Effector memory CD4-positive, alpha-beta T cell (primary cell): ENCODE data around the gene R3HDM2.
A peak's percentile ranks its signal among the peaks of the same experiment; 100 is the strongest.

Source experiments
- DNase-seq, 3 donors: peaks; one replicate each; pipeline ENCODE4 v3.0.0-alpha.2; 2020
- H3K27ac ChIP-seq: 2 replicates; pipeline ENCODE4 v1.7.0; 2013; ENCODE audit warnings: mild to moderate bottlenecking, low read length, moderate library complexity; ENCODE audit not compliant: insufficient read depth, poor library complexity, severe bottlenecking
- H3K27me3 ChIP-seq: replicated peaks from 2 replicates; pipeline ENCODE4 v1.7.0; 2013; ENCODE audit warnings: mild to moderate bottlenecking, low read length; ENCODE audit not compliant: insufficient read depth, control insufficient read depth, poor library complexity, severe bottlenecking
- H3K36me3 ChIP-seq: 2 replicates; pipeline ENCODE4 v1.7.0; 2013; ENCODE audit warnings: mild to moderate bottlenecking, low read length, moderate library complexity; ENCODE audit not compliant: control insufficient read depth, insufficient read depth
- H3K4me1 ChIP-seq: 2 replicates; pipeline ENCODE4 v1.7.0; 2013; ENCODE audit warnings: low read length, mild to moderate bottlenecking; ENCODE audit not compliant: control insufficient read depth, insufficient read depth, poor library complexity, severe bottlenecking
- H3K4me3 ChIP-seq: 2 replicates; pipeline ENCODE4 v1.7.0; 2013; ENCODE audit warnings: low read length, low read depth, mild to moderate bottlenecking; ENCODE audit not compliant: insufficient read depth, poor library complexity, severe bottlenecking
- H3K9me3 ChIP-seq: 2 replicates; pipeline ENCODE4 v1.7.0; 2013; ENCODE audit warnings: mild to moderate bottlenecking, low read length, moderate library complexity; ENCODE audit not compliant: control insufficient read depth

The R3HDM2 gene

GRCh38 chr12:57247041-57247440 lies 183.8 kb downstream of the R3HDM2 start:
- no peak overlapping the region for H3K4me3 ChIP-seq
- DNase-seq = no peak
- H3K27me3 ChIP-seq = peaks cover 21% of the 10 kb centered on the region
- no peaks in the 10 kb centered on the region for H3K36me3 ChIP-seq
- H3K4me1 ChIP-seq = peaks cover 20% of the 10 kb centered on the region
- no peaks in the 10 kb centered on the region for H3K9me3 ChIP-seq
- no peak overlapping the region for H3K27ac ChIP-seq

- H3K4me1 ChIP-seq = peaks cover 45% of the 10 kb centered on the region
These were observed 186.5 kb downstream of the R3HDM2 start for GRCh38 chr12:57244312-57244696.

GRCh38 chr12:57243521-57244311 lies 187.1 kb downstream of the R3HDM2 start:
- Histone ChIP-seq H3K27ac (no peak overlapping the region), H3K27me3 (peaks cover 31% of the 10 kb centered on the region), H3K36me3 (no peaks in the 10 kb centered on the region), H3K9me3 (no peaks in the 10 kb centered on the region), H3K4me1 (peaks cover 50% of the 10 kb centered on the region), H3K4me3 (peak overlapping the region; percentile 37)
- peak; percentile 48 to 67 (median 60) for DNase-seq

More at GRCh38 chr12:57244312-57244696, 186.5 kb downstream of the R3HDM2 start:
- Histone ChIP-seq H3K9me3 (no peaks in the 10 kb centered on the region), H3K27ac (no peak overlapping the region), H3K4me3 (no peak overlapping the region), H3K36me3 (no peaks in the 10 kb centered on the region), H3K27me3 (peaks cover 28% of the 10 kb centered on the region)
- DNase-seq = no peak

GRCh38 chr12:57242691-57243454 lies 188.0 kb downstream of the R3HDM2 start:
- Histone ChIP-seq H3K4me1 (peaks cover 58% of the 10 kb centered on the region), H3K27me3 (peaks cover 38% of the 10 kb centered on the region), H3K36me3 (no peaks in the 10 kb centered on the region), H3K4me3 (peak overlapping the region; percentile 37), H3K9me3 (no peaks in the 10 kb centered on the region), H3K27ac (no peak overlapping the region)
- DNase-seq = peak in 1 of 3 donors; percentile 35

GRCh38 chr12:57242329-57242690 lies 188.5 kb downstream of the R3HDM2 start:
- H3K4me3 ChIP-seq = peak overlapping the region; percentile 37
- DNase-seq = no peak
- no peaks in the 10 kb centered on the region for H3K36me3 ChIP-seq
- no peak overlapping the region for H3K27ac ChIP-seq
- no peaks in the 10 kb centered on the region for H3K9me3 ChIP-seq
- peaks cover 64% of the 10 kb centered on the region for H3K4me1 ChIP-seq
- H3K27me3 ChIP-seq = peaks cover 44% of the 10 kb centered on the region

- Histone ChIP-seq H3K36me3 (no peaks in the 10 kb centered on the region), H3K27me3 (peaks cover 44% of the 10 kb centered on the region), H3K9me3 (no peaks in the 10 kb centered on the region), H3K4me3 (no peak overlapping the region), H3K27ac (no peak overlapping the region), H3K4me1 (peaks cover 70% of the 10 kb centered on the region)
- DNase-seq = no peak
These were observed 189.2 kb downstream of the R3HDM2 start for GRCh38 chr12:57241402-57242310.

GRCh38 chr12:57240926-57241401 lies 189.9 kb downstream of the R3HDM2 start:
- H3K27ac ChIP-seq = no peak overlapping the region

GRCh38 chr12:57240066-57240921 lies 190.5 kb downstream of the R3HDM2 start:
- peaks cover 72% of the 10 kb centered on the region for H3K4me1 ChIP-seq

More at GRCh38 chr12:57240926-57241401, 189.9 kb downstream of the R3HDM2 start:
- no peaks in the 10 kb centered on the region for H3K36me3 ChIP-seq
- H3K4me1 ChIP-seq = peaks cover 72% of the 10 kb centered on the region
- no peaks in the 10 kb centered on the region for H3K9me3 ChIP-seq
- no peak for DNase-seq
- H3K4me3 ChIP-seq = peak overlapping the region; percentile 83
- peaks cover 44% of the 10 kb centered on the region for H3K27me3 ChIP-seq

GRCh38 chr12:57239587-57240065 lies 191.2 kb downstream of the R3HDM2 start:
- no peak overlapping the region for H3K27ac ChIP-seq
- H3K4me3 ChIP-seq = peak overlapping the region; percentile 83
- H3K27me3 ChIP-seq = peaks cover 44% of the 10 kb centered on the region
- peaks cover 74% of the 10 kb centered on the region for H3K4me1 ChIP-seq
- no peak for DNase-seq
- H3K9me3 ChIP-seq = no peaks in the 10 kb centered on the region
- no peaks in the 10 kb centered on the region for H3K36me3 ChIP-seq

More at GRCh38 chr12:57240066-57240921, 190.5 kb downstream of the R3HDM2 start:
- H3K27me3 ChIP-seq = peaks cover 44% of the 10 kb centered on the region
- H3K27ac ChIP-seq = no peak overlapping the region
- DNase-seq = peak; percentile 54 to 57 (median 56)
- no peaks in the 10 kb centered on the region for H3K36me3 ChIP-seq
- H3K4me3 ChIP-seq = peak overlapping the region; percentile 83
- no peaks in the 10 kb centered on the region for H3K9me3 ChIP-seq
